ENCODE results near the gene GNA12. TPM values are rescaled to one million over a fixed set of nuclear protein-coding genes. Genes with fewer than 3 reads are reported as not detected.

GNA12 gene
- total RNA-seq, 1 donor from 2014 or later = 34.7 TPM

GRCh38 chr7:2819954-2820397 lies 24.1 kb downstream of the GNA12 start:
- no peak overlapping the region for H3K9ac ChIP-seq

GRCh38 chr7:2819161-2819953 lies 24.8 kb downstream of the GNA12 start:
- H3K9ac ChIP-seq = no peak overlapping the region
- peak overlapping the region; percentile 61 for H3K27ac ChIP-seq
- peaks cover 6% of the 10 kb centered on the region for H3K9me3 Mint-ChIP-seq
- no peak overlapping the region for H3K27ac Mint-ChIP-seq
- no peak for DNase-seq (ENCODE audit: low spot score)
- H3K79me2 ChIP-seq (ENCODE audit: low read depth) = peaks cover 100% of the 10 kb centered on the region
- peaks cover 44% of the 10 kb centered on the region for H3K4me1 Mint-ChIP-seq
- peaks cover 45% of the 10 kb centered on the region for H4K20me1 ChIP-seq (ENCODE audit: low read depth)
- no peaks in the 10 kb centered on the region for H3K36me3 ChIP-seq
- H3K27me3 Mint-ChIP-seq (ENCODE audit: insufficient read depth, low read depth) = peaks cover 9% of the 10 kb centered on the region
- no peaks in the 10 kb centered on the region for H3K9me3 ChIP-seq (ENCODE audit: low read depth)
- no peak overlapping the region for H3K4me3 ChIP-seq
- H3F3A ChIP-seq (ENCODE audit: low read depth) = peaks cover 33% of the 10 kb centered on the region
- H3K4me3 Mint-ChIP-seq = no peak overlapping the region
- TF ChIP-seq, protein P1, sequence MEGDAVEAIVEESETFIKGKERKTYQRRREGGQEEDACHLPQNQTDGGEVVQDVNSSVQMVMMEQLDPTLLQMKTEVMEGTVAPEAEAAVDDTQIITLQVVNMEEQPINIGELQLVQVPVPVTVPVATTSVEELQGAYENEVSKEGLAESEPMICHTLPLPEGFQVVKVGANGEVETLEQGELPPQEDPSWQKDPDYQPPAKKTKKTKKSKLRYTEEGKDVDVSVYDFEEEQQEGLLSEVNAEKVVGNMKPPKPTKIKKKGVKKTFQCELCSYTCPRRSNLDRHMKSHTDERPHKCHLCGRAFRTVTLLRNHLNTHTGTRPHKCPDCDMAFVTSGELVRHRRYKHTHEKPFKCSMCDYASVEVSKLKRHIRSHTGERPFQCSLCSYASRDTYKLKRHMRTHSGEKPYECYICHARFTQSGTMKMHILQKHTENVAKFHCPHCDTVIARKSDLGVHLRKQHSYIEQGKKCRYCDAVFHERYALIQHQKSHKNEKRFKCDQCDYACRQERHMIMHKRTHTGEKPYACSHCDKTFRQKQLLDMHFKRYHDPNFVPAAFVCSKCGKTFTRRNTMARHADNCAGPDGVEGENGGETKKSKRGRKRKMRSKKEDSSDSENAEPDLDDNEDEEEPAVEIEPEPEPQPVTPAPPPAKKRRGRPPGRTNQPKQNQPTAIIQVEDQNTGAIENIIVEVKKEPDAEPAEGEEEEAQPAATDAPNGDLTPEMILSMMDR (IDR thresholded peaks at IDR 0.05) = no peak
- no peak for TF ChIP-seq EZH2 (IDR thresholded peaks at IDR 0.05)
- no peak for TF ChIP-seq EZH2phosphoT487 (IDR thresholded peaks at IDR 0.05)
- peak overlapping the region; percentile 48 for H3K4me2 ChIP-seq
- no peak overlapping the region for H2AFZ ChIP-seq (replicated peaks)
- H3K27me3 ChIP-seq = no peaks in the 10 kb centered on the region
- H3K36me3 Mint-ChIP-seq = peaks cover 21% of the 10 kb centered on the region
- peaks cover 45% of the 10 kb centered on the region for H3K4me1 ChIP-seq

More at GRCh38 chr7:2819954-2820397, 24.1 kb downstream of the GNA12 start:
- no peaks in the 10 kb centered on the region for H3K27me3 ChIP-seq
- H3K9me3 ChIP-seq (ENCODE audit: low read depth) = no peaks in the 10 kb centered on the region
- H3K36me3 ChIP-seq = no peaks in the 10 kb centered on the region
- no peak for TF ChIP-seq EZH2phosphoT487 (IDR thresholded peaks at IDR 0.05)
- no peak for TF ChIP-seq EZH2 (IDR thresholded peaks at IDR 0.05)
- TF ChIP-seq, protein P1 (IDR thresholded peaks at IDR 0.05) = no peak
- H4K20me1 ChIP-seq (ENCODE audit: low read depth) = peaks cover 51% of the 10 kb centered on the region
- H3K4me1 ChIP-seq = peaks cover 49% of the 10 kb centered on the region
- Mint-ChIP-seq H3K36me3 (peaks cover 14% of the 10 kb centered on the region), H3K4me1 (peaks cover 47% of the 10 kb centered on the region), H3K4me3 (no peak overlapping the region), H3K27ac (no peak overlapping the region), H3K9me3 (peaks cover 4% of the 10 kb centered on the region), H3K27me3 (ENCODE audit: insufficient read depth, low read depth) (peaks cover 10% of the 10 kb centered on the region)
- H3K27ac ChIP-seq = no peak overlapping the region
- no peak overlapping the region for H2AFZ ChIP-seq (replicated peaks)
- no peak for DNase-seq (ENCODE audit: low spot score)
- no peak overlapping the region for H3K4me3 ChIP-seq
- H3F3A ChIP-seq (ENCODE audit: low read depth) = peaks cover 39% of the 10 kb centered on the region
- peaks cover 100% of the 10 kb centered on the region for H3K79me2 ChIP-seq (ENCODE audit: low read depth)
- H3K4me2 ChIP-seq = no peak overlapping the region

GRCh38 chr7:2818653-2819052 lies 25.5 kb downstream of the GNA12 start:
- Mint-ChIP-seq H3K4me1 (peaks cover 37% of the 10 kb centered on the region), H3K9me3 (peaks cover 9% of the 10 kb centered on the region), H3K4me3 (no peak overlapping the region), H3K27me3 (ENCODE audit: insufficient read depth, low read depth) (peaks cover 12% of the 10 kb centered on the region), H3K27ac (no peak overlapping the region), H3K36me3 (peaks cover 28% of the 10 kb centered on the region)
- Histone ChIP-seq H4K20me1 (ENCODE audit: low read depth) (peaks cover 37% of the 10 kb centered on the region), H2AFZ (replicated peaks) (no peak overlapping the region), H3K9ac (no peak overlapping the region), H3K27me3 (no peaks in the 10 kb centered on the region), H3K9me3 (ENCODE audit: low read depth) (no peaks in the 10 kb centered on the region), H3K4me2 (peak overlapping the region; percentile 48), H3K79me2 (ENCODE audit: low read depth) (peaks cover 100% of the 10 kb centered on the region), H3K4me3 (no peak overlapping the region), H3K36me3 (no peaks in the 10 kb centered on the region), H3K27ac (peak overlapping the region; percentile 61), H3K4me1 (peaks cover 38% of the 10 kb centered on the region), H3F3A (ENCODE audit: low read depth) (peaks cover 30% of the 10 kb centered on the region)
- peak; percentile 27 for DNase-seq (ENCODE audit: low spot score)
- TF ChIP-seq, protein P1 (IDR thresholded peaks at IDR 0.05) = no peak
- no peak for TF ChIP-seq EZH2 (IDR thresholded peaks at IDR 0.05)
- no peak for TF ChIP-seq EZH2phosphoT487 (IDR thresholded peaks at IDR 0.05)

All from neural progenitor cell (in vitro differentiated cells).